Kidney (tissue), 14 donors: ENCODE data around the gene GRAMD4. TPM values are rescaled to one million over a fixed set of nuclear protein-coding genes. Genes with fewer than 3 reads are reported as not detected.

Source experiments
- DNase-seq, 5 donors: peaks; one replicate each; pipeline ENCODE4 v3.0.0-alpha.2; 2013 to 2020
- FAIRE-seq: peaks from 2 replicates; lab custom pipeline; 2012; peaks lifted over from hg19 to GRCh38; lab: Jason Lieb, UNC
- H3K27ac ChIP-seq, 2 donors: one replicate each; pipeline ENCODE4 v1.7.0; 2013; ENCODE audit warnings: low read depth in 2 of 2, low read length in 2 of 2, inconsistent platforms in 1 of 2
- H3K27me3 ChIP-seq: one replicate; pipeline ENCODE4 v1.7.1; 2013; ENCODE audit warnings: low read length, inconsistent platforms; ENCODE audit not compliant: control insufficient read depth, insufficient read depth
- H3K36me3 ChIP-seq, 3 donors: one replicate each; pipeline versions ENCODE4 v1.7.0 to v1.7.1; 2013; ENCODE audit warnings: low read length in 3 of 3, control low read depth in 1 of 3, inconsistent platforms in 1 of 3; ENCODE audit not compliant: insufficient read depth in 3 of 3, control insufficient read depth in 2 of 3
- H3K4me1 ChIP-seq, 3 donors: one replicate each; pipeline versions ENCODE4 v1.7.0 to v1.7.1; 2013; ENCODE audit warnings: low read length in 3 of 3, inconsistent platforms in 1 of 3, low read depth in 1 of 3; ENCODE audit not compliant: control insufficient read depth in 2 of 3, insufficient read depth in 2 of 3
- H3K4me3 ChIP-seq, 3 donors: one replicate each; pipeline versions ENCODE4 v1.7.0 to v1.8.1; 2013; ENCODE audit warnings: low read length in 3 of 3, control low read depth in 1 of 3, inconsistent platforms in 1 of 3
- H3K9ac ChIP-seq, 3 donors: one replicate each; pipeline versions ENCODE4 v1.7.0 to v1.7.1; 2013; ENCODE audit warnings: low read length in 3 of 3, control low read depth in 1 of 3, inconsistent platforms in 1 of 3
- H3K9me3 ChIP-seq, 3 donors: one replicate each; pipeline versions ENCODE4 v1.7.0 to v1.7.1; 2013; ENCODE audit warnings: low read length in 3 of 3, control low read depth in 1 of 3, inconsistent platforms in 1 of 3; ENCODE audit not compliant: control insufficient read depth in 2 of 3, insufficient read depth in 1 of 3
- CTCF ChIP-seq: IDR thresholded peaks from 3 replicates; pipeline ENCODE4 v1.5.1; 2012; ENCODE audit warnings: mild to moderate bottlenecking, moderate library complexity, borderline replicate concordance; ENCODE audit not compliant: insufficient read depth; ENCODE audit errors: extremely low read depth
- intact Hi-C: fragments of 100-400 bp; cut with DNase I; formaldehyde crosslinking; loops from one replicate; pipeline ENCODE4 v1.11.1; 2022
- polyA plus RNA-seq: library from polyadenylated mRNA; stranded (reverse); fragments of 350-450 nt; fragmentation: Illumina TruSeq; extraction: RNeasy Lipid Tissue Mini Kit (QIAGEN cat#74804); gene quantifications from one replicate; pipeline ENCODE4 v1.2.3, GENCODE V29; 2014; ENCODE audit warnings: low read depth, low replicate concordance; ENCODE audit not compliant: insufficient read depth
- total RNA-seq: library from RNA; stranded (reverse); fragmentation: NEBNext Ultra II Directional; extraction: Animal tissue kit (Norgen Biotek cat#: 25700); gene quantifications from one replicate; pipeline ENCODE4 v1.2.1, GENCODE V29; 2021
- donor health status: control.
- donor health status: control.
- donor health status: control.
- donor health status: control.
- donor health status: control.
- donor health status: DM: yes; HTN: yes; CAD: no.
- donor health status: Normal renal cell carcinoma (clear cell type).

Gene GRAMD4
- total and polyA plus RNA-seq, 2 donors from 2014 or later, result 12.1 to 58.2 TPM

DNA sequence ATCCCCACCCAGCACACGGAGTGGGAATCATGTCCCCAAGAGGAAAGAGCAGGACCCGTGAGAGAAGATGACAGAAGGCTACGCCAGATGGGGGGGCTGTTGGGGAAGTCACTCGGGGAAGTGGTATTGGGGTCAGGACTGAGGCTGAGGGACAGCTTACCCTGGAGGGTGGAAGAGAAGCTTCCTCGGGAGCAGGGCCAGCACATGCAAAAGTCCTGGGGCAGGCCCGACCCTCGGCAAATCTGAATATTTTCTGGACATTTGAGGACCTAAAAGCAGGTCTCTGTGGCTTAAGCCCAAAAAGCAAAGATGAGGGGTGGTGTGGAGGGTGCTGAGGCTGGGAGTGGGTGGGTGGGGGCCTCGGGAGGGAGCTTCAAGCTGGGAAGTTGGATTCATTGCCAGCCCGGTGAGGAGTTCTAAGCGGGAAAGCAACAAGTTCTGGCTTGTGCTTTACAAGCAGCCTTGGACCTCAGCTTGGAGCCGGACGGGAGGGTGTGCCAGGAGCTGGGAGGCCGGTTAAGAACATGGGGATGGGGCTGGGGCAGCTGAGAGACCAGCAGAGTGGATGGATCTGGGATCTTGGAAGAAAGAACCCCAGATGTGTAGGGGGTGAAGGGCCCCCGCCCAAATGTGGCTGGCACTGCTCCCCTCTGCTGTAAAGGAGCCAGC, 34.9 kb downstream of the GRAMD4 start:
- H3K36me3 ChIP-seq, result no peaks in the 10 kb centered on the region
- FAIRE-seq (no peak), DNase-seq (no peak)
- H3K4me1 ChIP-seq, result peaks cover 0 to 21% (median 9%) of the 10 kb centered on the region in 3 donors
- intact Hi-C loops, result no loop called here
- no peak overlapping the region for H3K27ac ChIP-seq
- no peak for TF ChIP-seq CTCF
- H3K9ac ChIP-seq, result no peak overlapping the region
- no peak overlapping the region for H3K4me3 ChIP-seq
- no peaks in the 10 kb centered on the region for H3K27me3 ChIP-seq
- H3K9me3 ChIP-seq, result no peaks in the 10 kb centered on the region

- no peak for DNase-seq
- Histone ChIP-seq H3K4me1 (peaks cover 0 to 26% (median 18%) of the 10 kb centered on the region in 3 donors), H3K9me3 (no peaks in the 10 kb centered on the region), H3K9ac (no peak overlapping the region), H3K27ac (no peak overlapping the region), H3K4me3 (no peak overlapping the region), H3K36me3 (no peaks in the 10 kb centered on the region), H3K27me3 (no peaks in the 10 kb centered on the region)
- TF ChIP-seq CTCF, result no peak
- no peak for FAIRE-seq
- intact Hi-C loops, result no loop called here
Observed at GRCh38 chr22:46655861-46656608, 35.8 kb downstream of the GRAMD4 start.

DNA sequence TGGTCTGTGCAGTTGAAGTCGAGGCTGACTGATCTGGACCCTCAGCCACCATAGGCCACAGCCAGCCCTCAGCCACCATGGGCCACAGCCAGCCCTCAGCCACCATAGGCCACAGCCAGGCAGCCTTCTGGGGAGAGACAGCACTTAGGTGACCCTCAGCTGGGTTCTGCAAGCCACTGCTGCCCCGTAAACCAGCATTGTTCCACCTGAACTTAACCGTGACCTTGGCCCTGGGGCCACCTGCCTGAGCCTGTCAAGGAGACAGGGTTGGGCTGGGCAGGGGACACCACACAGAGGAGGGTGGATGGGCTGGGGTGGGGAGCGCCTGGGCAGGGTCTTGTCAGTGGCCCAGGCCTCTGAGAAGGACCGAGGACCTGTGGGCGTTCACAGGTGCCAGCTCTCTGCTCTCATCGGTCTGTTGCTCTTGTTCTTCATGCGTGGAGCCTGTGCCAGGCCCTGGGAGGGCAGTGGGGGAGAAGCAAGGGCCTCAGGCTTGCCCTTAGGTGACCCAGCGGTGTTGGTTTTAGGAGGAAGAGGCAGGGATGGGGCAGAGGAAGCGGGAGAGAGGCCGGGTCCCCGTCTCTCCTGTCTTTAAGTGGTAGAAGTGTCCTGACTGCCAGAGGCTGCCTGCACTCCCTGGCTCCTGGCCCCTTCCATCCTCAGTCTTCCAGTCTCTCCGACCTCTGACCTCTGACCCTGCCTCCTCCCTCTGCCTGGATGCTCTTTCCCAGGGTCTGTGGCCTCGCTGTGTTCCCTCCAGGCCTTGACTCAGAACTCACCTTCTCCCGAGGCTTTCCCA, 36.9 kb downstream of the GRAMD4 start:
- TF ChIP-seq CTCF, result no peak
- Histone ChIP-seq H3K4me1 (peaks cover 0 to 26% (median 18%) of the 10 kb centered on the region in 3 donors), H3K27ac (no peak overlapping the region), H3K36me3 (no peaks in the 10 kb centered on the region), H3K4me3 (no peak overlapping the region), H3K27me3 (no peaks in the 10 kb centered on the region), H3K9me3 (no peaks in the 10 kb centered on the region), H3K9ac (no peak overlapping the region)
- intact Hi-C loops, result no loop called here
- no peak for FAIRE-seq
- DNase-seq, result no peak
